ENCODE measurements around the gene ZNF526.

ZNF526 gene

GRCh38 chr19:42253245-42254088, 33.4 kb downstream of the ZNF526 start (continued):
- TF ChIP-seq BCL11B (tag by site-specific recombination; IDR thresholded peaks at IDR 0.05; ENCODE audit: low read depth) (peak; percentile 81; the same call in 1 of the 2 replicates), PRDM1 (tag by site-specific recombination; IDR thresholded peaks at IDR 0.05) (no peak), ZNF362 (tag by site-specific recombination; IDR thresholded peaks at IDR 0.05) (no peak), ZNF169 (tag by site-specific recombination; IDR thresholded peaks at IDR 0.05) (no peak), KLF9 (tag by site-specific recombination; IDR thresholded peaks at IDR 0.05; ENCODE audit: low read depth) (peak; percentile 89), HOXC10 (CRISPR knock-in tag; IDR thresholded peaks at IDR 0.05) (no peak), ELK4 (IDR thresholded peaks at IDR 0.05; ENCODE audit: borderline replicate concordance, low read depth, low read length) (no peak), ZBTB10 (tag by site-specific recombination; IDR thresholded peaks at IDR 0.05) (peak; percentile 83), RBAK (tag by site-specific recombination; IDR thresholded peaks at IDR 0.05) (no peak), ZNF354C (tag by site-specific recombination; IDR thresholded peaks at IDR 0.05; ENCODE audit: borderline replicate concordance, low read depth) (no peak), ZNF341 (tag by site-specific recombination; IDR thresholded peaks at IDR 0.05; ENCODE audit: low read depth) (peak; percentile 97), ZNF223 (tag by site-specific recombination; IDR thresholded peaks at IDR 0.05) (no peak), MEIS1 (CRISPR knock-in tag; IDR thresholded peaks at IDR 0.05; ENCODE audit: borderline replicate concordance) (no peak), ZNF488 (tag by site-specific recombination; IDR thresholded peaks at IDR 0.05) (no peak), ZNF776 (tag by site-specific recombination; IDR thresholded peaks at IDR 0.05; ENCODE audit: borderline replicate concordance) (no peak), ZFP69B (tag by site-specific recombination; IDR thresholded peaks at IDR 0.05) (no peak; the same call in 1 of the 2 replicates), ZNF518A (tag by site-specific recombination; conservative IDR thresholded peaks at IDR 0.05; ENCODE audit: low read depth) (no peak), ZNF335 (tag by site-specific recombination; conservative IDR thresholded peaks at IDR 0.05) (peak; percentile 86), ZNF157 (tag by site-specific recombination; IDR thresholded peaks at IDR 0.05) (no peak), TCF7L2 (IDR thresholded peaks at IDR 0.05; ENCODE audit: borderline replicate concordance, low read depth, low read length) (no peak), GFI1B (tag by site-specific recombination; IDR thresholded peaks at IDR 0.05) (no peak), SCRT1 (tag by site-specific recombination; IDR thresholded peaks at IDR 0.05; ENCODE audit: borderline replicate concordance) (no peak), ZNF768 (tag by site-specific recombination; IDR thresholded peaks at IDR 0.05) (no peak), ZNF239 (tag by site-specific recombination; IDR thresholded peaks at IDR 0.05) (no peak), YY1 (tag by site-specific recombination; IDR thresholded peaks at IDR 0.05) (0 out of 2 replicates have a peak, but pooled peaks have one; percentile 60), ZEB2 (tag by site-specific recombination; IDR thresholded peaks at IDR 0.05) (peak; percentile 76)

Data from HEK293 (cell line).